Stimulated activated naive CD4-positive, alpha-beta T cell treated with Interleukin-2 at 50 U/mL for 16 hours (primary cell): ENCODE data around the gene SMARCD2.

Experiments
- DNase-seq: peaks from one replicate; lab custom pipeline; 2025; lab: John Stamatoyannopoulos, UW

The SMARCD2 gene

DNA sequence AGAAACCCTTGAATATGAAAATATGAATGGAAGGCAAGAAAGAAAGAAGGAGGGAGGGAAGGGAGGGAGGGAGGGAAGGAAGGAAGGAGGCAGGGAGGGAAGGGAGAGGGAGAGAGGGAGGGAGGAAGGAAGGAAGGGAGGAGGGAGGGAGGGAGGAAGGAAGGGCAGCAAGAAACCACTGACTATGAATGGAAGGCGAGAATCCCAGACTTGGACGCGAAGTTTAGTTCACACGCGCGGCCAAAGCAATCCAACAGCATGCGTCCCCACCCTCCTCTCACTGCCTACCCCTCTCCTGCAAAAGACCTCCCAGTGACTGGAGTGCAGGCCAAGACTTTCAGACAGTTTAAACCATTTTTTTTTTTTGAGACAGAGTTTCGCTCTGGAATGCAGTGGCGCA lies 7.9 kb upstream of the SMARCD2 start:
- DNase-seq = no peak

DNA sequence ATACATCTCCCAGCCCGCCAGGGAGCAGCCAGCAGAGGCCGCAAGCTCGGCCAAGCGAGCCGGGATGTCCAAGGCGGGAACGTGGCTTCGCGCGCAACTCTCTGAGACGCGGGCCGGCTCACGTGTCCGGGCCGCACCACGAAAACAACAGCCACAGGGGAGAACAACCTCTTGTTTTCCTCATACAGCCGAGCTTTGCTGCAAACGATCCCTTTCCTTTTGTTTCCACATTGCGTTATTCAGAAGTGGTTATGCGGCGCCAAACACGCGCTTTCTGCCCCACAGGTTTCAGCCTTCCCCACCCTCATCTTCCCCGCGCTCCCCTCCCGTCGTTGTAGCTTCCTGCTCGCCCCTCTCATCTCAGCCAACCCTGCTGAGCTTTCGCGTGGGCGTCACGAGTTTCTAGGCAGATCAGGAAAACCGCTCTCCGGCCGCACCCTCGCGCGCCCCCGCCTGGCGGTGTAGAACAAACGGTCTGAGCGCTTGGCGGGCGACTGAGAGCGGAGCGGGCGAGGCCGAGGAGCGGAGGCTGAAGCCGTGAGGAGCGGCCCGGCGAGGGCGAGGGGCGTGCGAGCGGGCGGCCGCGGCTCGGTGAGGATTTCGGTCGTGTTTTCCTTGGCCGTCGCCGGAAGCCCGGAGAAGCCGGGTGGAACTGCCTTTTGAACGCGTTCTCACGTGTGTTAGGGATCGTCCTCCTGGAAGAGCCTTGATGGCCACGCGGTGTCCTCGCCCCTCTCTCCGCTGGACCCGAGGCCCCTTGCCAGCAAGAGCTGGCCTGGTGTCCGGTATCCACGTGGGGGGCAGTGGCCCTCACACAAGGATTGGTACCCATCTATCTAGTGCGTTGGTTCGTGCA lies 6.6 kb upstream of the SMARCD2 start:
- peak; percentile 95 for DNase-seq

DNA sequence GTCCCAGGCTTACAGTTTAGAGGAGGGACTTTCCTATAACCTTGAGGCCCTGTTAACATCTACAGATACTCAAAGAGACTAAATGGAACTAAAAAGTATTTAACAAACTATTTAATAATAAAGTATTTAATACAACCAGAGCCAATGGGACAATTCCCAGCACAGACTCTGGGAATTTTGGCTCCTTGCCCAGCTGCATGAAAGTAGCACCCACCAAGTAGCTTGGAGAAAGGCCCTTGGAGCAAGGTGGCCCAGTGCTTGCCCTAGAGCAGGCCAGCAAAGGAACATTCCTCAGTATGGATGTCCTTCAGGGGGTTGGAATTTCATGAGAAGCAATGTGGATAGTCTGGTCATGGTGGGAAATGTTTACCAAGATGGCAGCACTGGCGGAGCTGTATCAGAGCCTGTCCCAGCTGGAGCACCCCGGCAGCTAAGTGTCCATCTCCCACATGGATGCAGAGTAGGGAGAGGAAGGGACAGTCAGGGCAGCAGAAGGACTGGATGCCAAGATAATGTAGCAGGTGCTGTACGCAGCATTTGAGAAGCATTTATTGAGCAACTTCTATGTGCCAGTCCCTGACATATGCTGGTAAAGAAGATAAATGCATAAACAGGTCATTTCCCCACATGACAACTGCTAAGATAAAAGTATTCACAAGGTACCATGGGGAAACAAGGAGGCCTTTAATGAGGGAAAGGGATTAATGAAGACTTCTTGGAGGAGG lies 5.2 kb upstream of the SMARCD2 start:
- DNase-seq = no peak

DNA sequence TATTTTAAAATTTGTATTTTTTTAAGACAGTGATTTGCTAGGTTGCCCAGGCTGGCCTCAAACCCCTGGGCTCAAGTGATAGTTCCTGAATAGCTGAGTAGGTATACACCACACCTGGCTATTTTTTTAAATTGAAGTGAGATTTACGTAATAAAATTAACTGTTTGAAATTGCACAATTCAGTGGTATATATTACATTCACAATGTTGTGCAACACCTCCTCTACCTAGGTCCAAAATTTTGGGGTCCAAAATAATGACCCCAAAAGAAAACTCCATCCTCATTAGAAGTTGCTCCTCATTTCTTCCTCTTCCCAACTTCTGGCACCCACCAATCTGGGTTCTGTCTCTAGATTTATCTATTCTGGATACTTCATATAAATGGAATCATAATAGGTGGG lies 3.0 kb upstream of the SMARCD2 start:
- no peak for DNase-seq

DNA sequence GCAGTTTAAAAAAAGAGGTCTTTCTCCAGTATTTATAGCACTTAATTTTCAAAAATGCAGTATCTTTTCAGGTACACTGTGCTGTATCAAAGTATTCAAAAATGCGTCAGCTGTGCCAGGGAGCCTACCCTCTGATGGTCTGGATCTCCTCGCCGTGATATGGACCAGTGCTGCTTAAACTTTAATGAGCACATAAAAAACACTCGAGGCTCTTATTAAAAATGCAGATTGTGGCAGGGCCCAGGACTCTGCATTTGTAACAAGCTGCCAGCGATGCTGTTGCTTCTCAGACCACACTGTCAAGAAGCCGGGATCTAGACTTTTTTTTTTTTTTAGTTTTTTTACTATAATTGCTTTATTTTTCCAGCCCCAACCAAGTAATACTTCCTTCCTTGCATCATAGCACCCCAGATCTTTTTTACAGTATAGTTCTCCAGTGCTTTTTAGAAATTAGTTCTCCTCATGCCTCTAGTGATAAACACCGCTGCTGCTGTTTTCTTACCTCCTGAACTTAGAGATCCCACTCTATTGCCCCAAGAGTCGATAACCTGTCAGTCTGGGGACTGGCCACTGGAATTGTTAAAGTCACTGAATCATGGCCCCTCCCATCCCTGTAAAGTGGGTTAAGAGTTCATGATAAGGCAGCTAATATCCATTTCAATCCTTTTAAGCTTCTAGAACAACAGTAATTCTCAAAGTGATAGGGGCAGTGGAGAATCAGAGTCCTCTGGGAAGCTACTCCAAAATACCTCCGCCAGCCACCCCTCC lies 1.6 kb upstream of the SMARCD2 start:
- DNase-seq = no peak

GRCh38 chr17:63843387-63843888 lies 953 bp upstream of the SMARCD2 start:
- peak; percentile 20 for DNase-seq

DNA sequence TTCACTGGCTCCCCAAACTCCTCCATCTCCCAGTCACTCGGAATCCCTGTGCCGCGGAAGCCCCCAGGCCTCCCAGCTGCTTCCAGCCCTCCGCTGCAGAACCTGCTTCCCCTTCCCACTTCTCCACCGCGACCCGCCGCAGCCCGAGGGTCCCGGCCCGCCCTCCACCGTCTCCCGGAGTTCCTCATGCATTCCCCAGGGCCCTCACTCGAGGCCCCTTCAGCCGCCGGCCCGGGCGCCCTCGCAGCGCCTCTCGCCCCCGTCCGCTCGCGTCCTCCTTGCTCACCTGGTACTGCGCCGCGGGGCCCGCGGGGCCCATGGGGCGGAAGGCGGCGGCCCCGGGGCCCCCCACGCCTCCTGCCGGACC lies 329 bp downstream of the SMARCD2 start:
- DNase-seq = peak; percentile 49

GRCh38 chr17:63841350-63842172 lies 924 bp downstream of the SMARCD2 start:
- no peak for DNase-seq

DNA sequence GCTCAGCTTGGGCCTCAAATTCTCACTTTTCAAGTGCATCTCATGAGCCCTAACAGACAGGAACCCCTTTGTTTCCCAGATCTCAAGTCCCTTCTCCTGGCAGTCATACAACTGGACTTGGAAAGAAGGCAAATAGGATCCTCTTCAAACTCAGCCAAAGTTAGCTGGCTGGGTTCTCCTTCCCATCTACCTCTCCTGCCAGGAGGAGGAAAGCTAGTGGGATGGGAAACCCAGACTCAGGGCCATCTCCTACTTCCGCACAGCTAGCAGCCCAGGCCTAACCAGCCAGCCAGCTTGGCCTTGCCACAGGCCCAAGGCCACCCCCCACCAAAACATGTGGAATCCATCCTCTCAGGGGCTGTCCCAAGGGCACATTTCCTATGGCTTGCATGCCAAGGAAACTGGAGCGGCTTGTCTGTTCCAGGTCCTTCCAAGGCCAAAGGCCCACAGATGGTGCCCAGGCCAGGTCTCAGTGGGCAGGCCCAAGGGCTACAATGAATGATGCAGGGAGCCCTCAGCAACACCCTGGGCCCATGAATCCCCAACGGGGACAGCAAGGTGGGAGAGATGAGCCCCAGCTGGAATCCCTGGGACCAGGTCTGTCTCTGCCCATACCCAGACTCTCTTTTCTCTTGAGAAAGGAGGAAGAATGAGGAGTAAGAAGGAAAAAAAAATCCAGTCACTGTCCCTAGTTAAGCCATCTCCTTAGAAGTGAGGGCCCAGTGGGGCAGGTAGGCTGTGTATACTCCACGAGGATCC lies 1.7 kb downstream of the SMARCD2 start:
- DNase-seq = no peak

DNA sequence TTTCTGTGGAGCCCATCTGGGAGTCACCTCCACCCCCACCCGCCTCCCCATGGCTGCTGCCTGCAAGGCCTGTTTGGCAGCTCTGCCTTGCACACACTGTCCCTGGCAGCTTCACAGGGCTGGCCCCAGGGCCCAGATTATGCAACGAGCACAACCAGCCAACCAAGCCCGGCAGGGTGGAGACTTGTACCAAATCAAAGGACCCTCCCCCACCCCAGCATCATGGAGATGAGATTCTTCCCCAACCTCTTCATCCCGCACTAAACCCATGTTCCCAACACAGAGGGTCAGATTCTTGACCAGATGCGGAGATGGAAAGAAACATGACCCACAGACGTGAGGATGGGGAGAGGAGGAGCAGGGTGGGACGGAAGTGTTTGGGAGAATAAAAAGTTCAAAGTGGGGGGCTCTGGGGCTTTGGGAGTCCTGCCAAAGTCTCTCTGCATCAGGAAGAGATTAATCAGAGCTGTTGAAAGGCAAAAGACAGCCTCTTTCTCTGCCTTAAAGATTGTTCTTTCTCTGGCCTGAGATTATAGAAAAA lies 3.8 kb downstream of the SMARCD2 start:
- no peak for DNase-seq

DNA sequence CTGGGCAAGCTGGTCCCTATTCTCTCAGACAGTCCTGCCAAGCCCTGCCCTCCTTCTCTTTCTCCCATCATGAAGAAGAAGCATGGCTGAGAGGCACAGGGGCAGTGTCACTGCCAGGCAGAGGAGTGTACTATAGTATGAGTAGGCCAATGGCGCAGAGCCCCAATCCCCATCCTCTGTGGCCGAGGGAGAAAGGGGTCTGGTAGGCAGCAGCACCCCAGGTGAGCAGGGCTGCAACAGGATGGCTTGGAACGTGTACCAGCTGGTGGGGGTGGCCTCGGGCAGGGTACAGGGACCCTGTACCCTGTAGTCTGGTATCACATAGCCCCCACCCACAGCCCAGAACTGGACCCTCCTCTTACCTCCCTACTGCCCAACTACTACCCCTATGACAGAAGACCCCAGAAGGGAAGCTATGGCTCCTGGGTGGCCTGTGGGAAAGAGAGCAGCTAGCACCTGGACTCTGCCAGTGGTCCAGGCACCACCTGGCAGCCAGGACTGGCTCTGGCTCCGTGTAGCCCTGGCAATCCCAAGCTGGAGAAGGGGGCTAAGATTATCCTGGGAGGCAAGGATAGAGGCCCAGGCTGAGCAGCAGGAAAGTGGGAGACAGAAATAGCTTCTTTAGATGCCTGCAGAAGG lies 4.4 kb downstream of the SMARCD2 start:
- no peak for DNase-seq

- no peak for DNase-seq
Measured at GRCh38 chr17:63837480-63837879, 5.0 kb downstream of the SMARCD2 start.

- no peak for DNase-seq
Measured at GRCh38 chr17:63836811-63837210, 5.7 kb downstream of the SMARCD2 start.

- DNase-seq = no peak
Measured at GRCh38 chr17:63835167-63835720, 7.2 kb downstream of the SMARCD2 start.

DNA sequence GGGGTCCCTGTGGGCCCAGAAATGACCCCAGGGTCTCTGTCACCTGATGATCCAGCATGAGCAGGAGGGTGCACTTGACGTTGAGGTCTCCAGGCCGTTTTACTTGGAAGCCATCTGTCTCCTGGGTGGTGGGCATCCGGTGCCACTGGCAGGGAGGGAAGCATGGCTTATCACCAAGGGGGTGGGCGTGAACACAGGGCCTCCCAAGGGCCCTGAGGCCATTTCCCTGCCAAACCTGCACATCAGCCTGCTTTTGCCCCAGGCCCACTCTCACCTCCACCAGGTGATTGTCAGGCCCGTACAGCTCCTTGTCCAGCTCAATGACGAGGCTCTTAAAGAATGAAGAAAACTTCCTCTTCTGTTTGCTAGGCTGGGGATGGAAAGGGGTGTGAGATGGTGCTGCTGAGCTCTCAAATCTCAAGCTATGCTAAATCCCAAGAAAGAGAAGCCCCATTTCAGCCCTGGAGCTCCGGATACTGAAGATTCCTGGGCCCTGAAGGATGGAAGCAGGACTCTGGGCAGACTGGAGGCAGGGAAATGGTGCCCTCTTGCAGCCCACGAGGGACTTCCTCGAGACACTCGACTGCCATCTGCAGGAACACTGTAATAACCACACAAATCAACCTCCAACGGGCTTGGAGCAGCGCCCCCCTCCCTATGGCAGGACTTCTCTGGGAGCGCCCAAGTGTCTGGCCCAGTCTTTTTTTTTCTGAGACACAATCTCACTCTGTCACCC lies 7.9 kb downstream of the SMARCD2 start:
- peak; percentile 66 for DNase-seq

DNA sequence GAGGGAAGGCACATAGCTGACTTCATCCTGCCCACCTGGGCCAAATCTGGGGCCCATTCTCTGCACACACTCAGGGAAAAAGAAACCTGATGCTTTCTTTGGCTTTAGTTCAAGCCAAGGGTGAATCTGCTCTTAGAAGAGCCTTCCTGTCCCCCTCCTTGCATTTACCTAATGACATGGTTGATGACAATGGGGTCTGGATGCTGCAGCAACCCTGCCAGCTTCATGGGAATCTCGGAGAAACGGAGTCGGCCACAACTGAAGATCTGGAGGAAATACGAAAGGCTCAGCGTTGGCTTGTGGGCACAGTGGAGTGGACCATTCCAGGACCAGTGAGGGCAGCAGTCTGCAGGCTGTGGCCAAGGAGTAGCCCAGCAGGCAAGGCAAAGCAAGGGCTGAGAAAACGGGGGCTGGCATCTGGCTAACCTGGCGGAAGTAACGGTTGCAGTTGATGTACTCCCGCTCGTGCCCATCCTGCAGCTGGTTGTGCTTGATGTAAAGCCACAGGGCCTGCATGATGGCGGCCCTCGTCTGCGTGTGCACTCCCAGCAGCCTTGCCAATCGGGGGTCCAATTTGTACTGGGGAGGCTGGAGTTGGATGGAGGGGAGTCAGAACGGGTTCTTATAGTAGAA lies 8.6 kb downstream of the SMARCD2 start:
- no peak for DNase-seq

DNA sequence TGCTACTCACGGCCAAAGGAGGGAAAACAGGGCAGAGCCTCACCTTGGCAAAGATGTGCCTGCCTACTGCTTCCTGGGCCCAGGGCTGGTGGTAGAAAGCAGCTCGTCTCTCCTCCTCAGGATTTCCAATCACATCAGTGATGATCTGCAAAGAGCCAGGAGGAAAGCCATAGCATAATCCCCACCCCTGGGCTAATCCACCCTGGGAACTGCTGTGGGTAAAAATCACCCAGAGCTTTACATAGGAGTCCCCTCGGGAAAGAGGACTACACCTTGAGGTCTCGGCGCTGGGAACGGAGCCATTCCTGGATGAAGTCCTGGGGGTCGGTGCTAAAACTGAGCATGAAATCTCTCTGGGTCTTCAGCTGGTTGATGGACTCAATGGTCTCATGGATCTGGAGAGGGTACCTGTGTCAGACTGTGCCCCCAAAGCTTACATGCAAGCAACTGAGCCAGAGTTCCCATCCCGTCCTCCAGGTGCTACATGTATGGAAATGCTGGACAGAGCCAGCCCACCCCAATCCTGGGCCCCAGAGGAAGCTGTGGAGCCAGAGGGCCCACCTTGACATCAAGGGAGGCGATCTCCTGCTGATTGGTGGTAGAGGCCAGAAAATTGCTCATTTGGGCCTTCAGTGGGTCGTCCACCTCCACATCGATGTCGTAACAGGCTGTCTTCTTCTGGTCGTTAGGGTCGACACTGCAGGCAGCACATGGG lies 9.3 kb downstream of the SMARCD2 start:
- DNase-seq = no peak

DNA sequence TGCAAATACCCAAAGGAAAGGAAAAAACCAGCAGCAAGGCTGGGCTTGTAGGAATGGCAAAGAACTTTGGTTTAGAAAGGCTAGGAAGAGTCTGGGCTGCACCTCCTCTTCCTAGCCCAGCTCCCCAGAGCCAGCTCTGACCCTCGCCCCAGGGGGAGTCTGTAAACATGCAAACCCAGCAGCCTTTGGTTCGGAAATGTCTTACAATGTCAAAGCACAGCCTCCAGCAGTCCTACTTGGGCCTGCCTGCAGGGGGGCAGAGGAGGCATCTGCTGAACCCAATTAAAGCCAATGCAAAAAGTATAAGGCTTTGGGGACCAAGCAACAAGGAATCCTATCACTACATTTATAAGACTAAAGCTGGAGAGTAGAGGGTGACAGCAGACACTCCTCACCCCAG lies 10.0 kb downstream of the SMARCD2 start:
- no peak for DNase-seq
